Measurements from ENCODE around the gene SMC1A.

DNA sequence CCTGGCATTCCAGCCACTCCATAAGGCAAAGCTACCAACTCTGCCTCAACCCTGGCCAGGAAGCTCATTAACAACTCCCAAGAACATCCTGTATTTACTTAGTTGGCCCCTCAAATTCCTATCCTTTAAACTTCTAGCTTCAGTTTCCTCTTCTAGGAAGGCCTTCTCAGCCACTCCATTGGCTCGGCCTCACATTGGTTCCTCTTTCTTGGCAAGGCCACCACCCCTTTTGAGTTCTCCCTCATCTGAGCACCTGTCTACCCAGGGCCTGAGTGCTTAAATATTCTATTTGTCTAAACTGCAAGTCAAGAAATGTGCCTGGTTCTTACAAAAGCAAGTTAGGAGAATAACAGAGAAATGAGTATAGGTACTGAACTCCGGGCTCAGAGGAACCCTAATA is 10.0 kb downstream of the SMC1A start:
- TF ChIP-seq POLR2A (IDR thresholded peaks at IDR 0.05; ENCODE audit: extremely low read depth, insufficient read length), result no peak
- TF ChIP-seq, protein P1, sequence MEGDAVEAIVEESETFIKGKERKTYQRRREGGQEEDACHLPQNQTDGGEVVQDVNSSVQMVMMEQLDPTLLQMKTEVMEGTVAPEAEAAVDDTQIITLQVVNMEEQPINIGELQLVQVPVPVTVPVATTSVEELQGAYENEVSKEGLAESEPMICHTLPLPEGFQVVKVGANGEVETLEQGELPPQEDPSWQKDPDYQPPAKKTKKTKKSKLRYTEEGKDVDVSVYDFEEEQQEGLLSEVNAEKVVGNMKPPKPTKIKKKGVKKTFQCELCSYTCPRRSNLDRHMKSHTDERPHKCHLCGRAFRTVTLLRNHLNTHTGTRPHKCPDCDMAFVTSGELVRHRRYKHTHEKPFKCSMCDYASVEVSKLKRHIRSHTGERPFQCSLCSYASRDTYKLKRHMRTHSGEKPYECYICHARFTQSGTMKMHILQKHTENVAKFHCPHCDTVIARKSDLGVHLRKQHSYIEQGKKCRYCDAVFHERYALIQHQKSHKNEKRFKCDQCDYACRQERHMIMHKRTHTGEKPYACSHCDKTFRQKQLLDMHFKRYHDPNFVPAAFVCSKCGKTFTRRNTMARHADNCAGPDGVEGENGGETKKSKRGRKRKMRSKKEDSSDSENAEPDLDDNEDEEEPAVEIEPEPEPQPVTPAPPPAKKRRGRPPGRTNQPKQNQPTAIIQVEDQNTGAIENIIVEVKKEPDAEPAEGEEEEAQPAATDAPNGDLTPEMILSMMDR (IDR thresholded peaks at IDR 0.05; ENCODE audit: low read depth, low read length), result no peak
- TF ChIP-seq, protein P2, sequence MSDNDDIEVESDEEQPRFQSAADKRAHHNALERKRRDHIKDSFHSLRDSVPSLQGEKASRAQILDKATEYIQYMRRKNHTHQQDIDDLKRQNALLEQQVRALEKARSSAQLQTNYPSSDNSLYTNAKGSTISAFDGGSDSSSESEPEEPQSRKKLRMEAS (IDR thresholded peaks at IDR 0.05; ENCODE audit: low read depth, low read length), result no peak

Data from NB4 (cell line).